HCT116 (cell line): ENCODE data around the gene RPL14.

Source experiments
- ATF3 ChIP-seq: IDR thresholded peaks from 2 replicates; pipeline ENCODE4 v1.6.1; 2012
- CTCF ChIP-seq, 3 experiments: fragments of 200-600 bp in 1 of 3; sonication (generic) in 1 of 3; IDR thresholded peaks in 2 of 3; conservative IDR thresholded peaks in 1 of 3; 2 replicates each; pipeline ENCODE4 v1.5.1; 2012 to 2017; ENCODE audit warnings: low read depth in 2 of 3, low read length in 2 of 3, antibody characterized with exemption in 1 of 3, borderline replicate concordance in 1 of 3, control low read depth in 1 of 3, mild to moderate bottlenecking in 1 of 3, mixed read lengths in 1 of 3, mixed run types in 1 of 3, moderate library complexity in 1 of 3; ENCODE audit not compliant: insufficient read depth in 1 of 3
- EGR1 ChIP-seq: IDR thresholded peaks from 2 replicates; pipeline ENCODE4 v1.6.1; 2012; ENCODE audit warnings: low read depth
- EZH2 ChIP-seq: fragments of 200-600 bp; sonication (generic); IDR thresholded peaks from 2 replicates; pipeline ENCODE4 v1.6.1; 2017; ENCODE audit warnings: antibody characterized with exemption, mixed run types
- EZH2phosphoT487 ChIP-seq: fragments of 200-600 bp; IDR thresholded peaks from 2 replicates; pipeline ENCODE4 v1.6.1; 2018; ENCODE audit warnings: antibody characterized with exemption, borderline replicate concordance
- MAX ChIP-seq: IDR thresholded peaks from 2 replicates; pipeline ENCODE4 v1.6.1; 2012
- POLR2A ChIP-seq: IDR thresholded peaks from 2 replicates; pipeline ENCODE4 v1.7.0; 2011; ENCODE audit warnings: borderline replicate concordance; ENCODE audit not compliant: insufficient read depth, insufficient read length; ENCODE audit errors: extremely low read depth
- SIN3A ChIP-seq: IDR thresholded peaks from 2 replicates; pipeline ENCODE4 v1.6.1; 2012; ENCODE audit warnings: low read depth
- SP1 ChIP-seq: IDR thresholded peaks from 2 replicates; pipeline ENCODE4 v1.6.1; 2012; ENCODE audit warnings: low read depth
- TCF7L2 ChIP-seq: IDR thresholded peaks from 2 replicates; pipeline ENCODE4 v1.7.0; 2011; ENCODE audit warnings: borderline replicate concordance, inconsistent platforms; ENCODE audit not compliant: insufficient read depth, insufficient read length; ENCODE audit errors: extremely low read depth
- YY1 ChIP-seq: IDR thresholded peaks from 2 replicates; pipeline ENCODE4 v1.6.1; 2011; ENCODE audit warnings: low read length, low read depth, moderate library complexity, mild to moderate bottlenecking; ENCODE audit not compliant: insufficient replicate concordance; ENCODE audit errors: extremely low read depth
- ZNF274 ChIP-seq: fragments of 200-500 bp; sonication (Bioruptor generic); IDR thresholded peaks from 2 replicates; pipeline ENCODE4 v1.6.1; 2014; ENCODE audit warnings: mild to moderate bottlenecking, low read depth, low read length, inconsistent platforms

GRCh38 chr3:40502034-40502433, 44.9 kb downstream of the RPL14 start:
- TF ChIP-seq ZNF274 (no peak), POLR2A (no peak), CTCF (IDR thresholded peaks at IDR 0.05 in 2 of 3, conservative IDR thresholded peaks at IDR 0.05 in 1 of 3; ENCODE audit: borderline replicate concordance in 1 of 3, insufficient read depth in 1 of 3, low read depth in 2 of 3, low read length in 2 of 3) (no peak), EZH2phosphoT487 (no peak), SIN3A (no peak), EGR1 (no peak), ATF3 (no peak), EZH2 (no peak), MAX (no peak), YY1 (no peak), SP1 (no peak), TCF7L2 (no peak)
